ENCODE data around the gene MGME1. TPM values are rescaled to one million over a fixed set of nuclear protein-coding genes. Genes with fewer than 3 reads are reported as not detected.
"Not testable (repeated sequence)": the region's sequence is repeated elsewhere in the genome, so short reads cannot be mapped to it uniquely, and the experiment has no call there.

Gene MGME1
- total RNA-seq, 4 donors from 2014 or later: 11.2 to 18.9 (median 12.0) TPM

DNA sequence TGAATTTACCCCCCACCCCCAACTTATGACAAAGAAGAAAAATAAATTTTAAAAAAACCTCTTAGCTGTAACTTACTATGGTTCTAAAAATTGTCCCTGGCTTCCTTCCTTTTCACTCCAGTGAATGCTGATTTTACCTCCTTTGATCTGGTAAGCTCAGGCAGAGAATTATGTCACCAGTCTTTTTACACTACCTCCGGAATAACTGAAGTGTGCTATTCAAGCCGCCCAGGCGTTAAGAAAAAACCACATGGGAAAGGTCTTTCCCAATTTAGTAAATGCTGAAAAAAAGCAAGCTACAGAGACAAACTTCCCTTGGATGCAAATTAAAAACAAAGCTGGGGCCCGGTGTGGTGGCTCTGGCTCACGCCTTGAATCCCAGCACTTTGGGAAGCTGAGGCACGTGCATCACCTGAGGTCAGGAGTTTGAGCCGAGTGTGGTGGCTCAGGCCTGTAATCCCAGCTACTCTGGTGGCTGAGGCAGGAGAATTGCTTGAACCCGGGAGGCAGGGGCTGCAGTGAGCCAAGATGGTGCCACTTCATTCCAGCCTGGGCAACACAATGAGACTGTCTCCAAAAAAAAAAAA lies 12.6 kb upstream of the MGME1 start:
- Histone ChIP-seq H3K4me3 (no peak overlapping the region), H3K9me3 (no peaks in the 10 kb centered on the region), H3K27ac (peak overlapping the region in 1 of 4 donors; percentile 14), H3K4me1 (peaks cover 24 to 64% (median 36%) of the 10 kb centered on the region in 3 donors), H3K36me3 (peaks cover 0 to 52% (median 16%) of the 10 kb centered on the region in 3 donors), H3K27me3 (no peaks in the 10 kb centered on the region)
- TF ChIP-seq POLR2A (IDR thresholded peaks at IDR 0.05): no peak
- TF ChIP-seq, protein P1, sequence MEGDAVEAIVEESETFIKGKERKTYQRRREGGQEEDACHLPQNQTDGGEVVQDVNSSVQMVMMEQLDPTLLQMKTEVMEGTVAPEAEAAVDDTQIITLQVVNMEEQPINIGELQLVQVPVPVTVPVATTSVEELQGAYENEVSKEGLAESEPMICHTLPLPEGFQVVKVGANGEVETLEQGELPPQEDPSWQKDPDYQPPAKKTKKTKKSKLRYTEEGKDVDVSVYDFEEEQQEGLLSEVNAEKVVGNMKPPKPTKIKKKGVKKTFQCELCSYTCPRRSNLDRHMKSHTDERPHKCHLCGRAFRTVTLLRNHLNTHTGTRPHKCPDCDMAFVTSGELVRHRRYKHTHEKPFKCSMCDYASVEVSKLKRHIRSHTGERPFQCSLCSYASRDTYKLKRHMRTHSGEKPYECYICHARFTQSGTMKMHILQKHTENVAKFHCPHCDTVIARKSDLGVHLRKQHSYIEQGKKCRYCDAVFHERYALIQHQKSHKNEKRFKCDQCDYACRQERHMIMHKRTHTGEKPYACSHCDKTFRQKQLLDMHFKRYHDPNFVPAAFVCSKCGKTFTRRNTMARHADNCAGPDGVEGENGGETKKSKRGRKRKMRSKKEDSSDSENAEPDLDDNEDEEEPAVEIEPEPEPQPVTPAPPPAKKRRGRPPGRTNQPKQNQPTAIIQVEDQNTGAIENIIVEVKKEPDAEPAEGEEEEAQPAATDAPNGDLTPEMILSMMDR (IDR thresholded peaks at IDR 0.05): no peak
- DNase-seq: no peak
- intact Hi-C loops (cut with DNase I): no loop called here
- WGBS, 2 donors: 69% methylated on average over 5 to 8 of the region's 8 CpGs

GRCh38 chr20:17957505-17958363 lies 11.1 kb upstream of the MGME1 start:
- 33 to 36% methylated on average over 5 of the region's 5 CpGs for WGBS, 2 donors
- intact Hi-C loops (cut with DNase I): no loop called here
- no peaks in the 10 kb centered on the region for H3K27me3 ChIP-seq
- peaks cover 37 to 80% (median 52%) of the 10 kb centered on the region in 3 donors for H3K4me1 ChIP-seq
- TF ChIP-seq POLR2A (IDR thresholded peaks at IDR 0.05): no peak
- TF ChIP-seq, protein P1 (IDR thresholded peaks at IDR 0.05): no peak
- DNase-seq: no peak
- H3K9me3 ChIP-seq: no peaks in the 10 kb centered on the region
- H3K27ac ChIP-seq: peak overlapping the region; percentile 54 to 98 (median 76)
- peaks cover 0 to 37% (median 6%) of the 10 kb centered on the region in 3 donors for H3K36me3 ChIP-seq
- H3K4me3 ChIP-seq: no peak overlapping the region

DNA sequence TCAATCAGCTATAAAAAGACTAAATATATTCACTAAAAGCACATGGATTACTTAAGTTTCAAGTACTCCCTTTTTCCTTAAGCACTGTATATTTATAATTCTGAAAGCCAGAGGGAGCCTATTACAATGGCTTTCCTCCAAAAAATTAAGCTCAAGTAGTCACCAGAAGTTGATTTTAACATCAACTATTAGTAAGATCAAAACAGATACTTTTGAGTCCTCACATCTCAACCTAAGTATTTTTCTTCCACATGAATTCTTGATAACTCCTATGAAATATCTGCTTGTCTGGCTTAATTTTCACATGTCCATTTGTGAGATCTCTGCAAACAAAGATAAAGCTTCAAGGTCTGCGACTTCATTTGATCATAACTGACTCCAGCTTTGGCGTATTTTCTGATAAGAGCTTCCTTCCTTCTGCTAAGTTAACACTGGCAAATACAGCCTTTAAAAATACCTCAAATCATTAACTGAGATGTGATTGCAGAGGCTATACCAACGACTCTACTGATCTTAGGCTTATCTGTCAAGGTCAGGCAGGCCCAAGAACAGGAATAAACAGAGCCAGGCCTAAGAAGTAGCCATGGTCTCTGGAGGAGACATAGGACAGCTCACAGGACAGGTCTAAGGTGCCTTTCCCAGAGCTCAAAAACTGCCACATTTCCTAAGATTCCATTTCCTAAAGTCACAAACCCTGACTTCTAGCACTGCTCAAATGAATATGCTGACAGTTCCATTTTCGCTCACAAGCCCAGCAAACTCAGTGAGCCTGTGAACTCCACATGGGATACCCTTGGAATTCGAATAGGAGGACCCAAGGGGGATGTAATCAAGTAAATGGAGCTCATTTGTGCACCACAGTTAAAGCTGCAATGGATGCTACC lies 10.2 kb upstream of the MGME1 start:
- no peak for DNase-seq
- WGBS, 2 donors: 43 to 48% methylated on average over 5 of the region's 5 CpGs
- peaks cover 0 to 32% (median 3%) of the 10 kb centered on the region in 3 donors for H3K36me3 ChIP-seq
- H3K4me1 ChIP-seq: peaks cover 41 to 88% (median 60%) of the 10 kb centered on the region in 3 donors
- H3K4me3 ChIP-seq: no peak overlapping the region
- peak overlapping the region; percentile 54 to 98 (median 76) for H3K27ac ChIP-seq
- no peaks in the 10 kb centered on the region for H3K9me3 ChIP-seq
- intact Hi-C loops (cut with DNase I): no loop called here
- TF ChIP-seq, protein P1 (IDR thresholded peaks at IDR 0.05): peak in 3 of 6 experiments; percentile 11 to 30 (median 29)
- TF ChIP-seq POLR2A (IDR thresholded peaks at IDR 0.05): no peak
- H3K27me3 ChIP-seq: no peaks in the 10 kb centered on the region

DNA sequence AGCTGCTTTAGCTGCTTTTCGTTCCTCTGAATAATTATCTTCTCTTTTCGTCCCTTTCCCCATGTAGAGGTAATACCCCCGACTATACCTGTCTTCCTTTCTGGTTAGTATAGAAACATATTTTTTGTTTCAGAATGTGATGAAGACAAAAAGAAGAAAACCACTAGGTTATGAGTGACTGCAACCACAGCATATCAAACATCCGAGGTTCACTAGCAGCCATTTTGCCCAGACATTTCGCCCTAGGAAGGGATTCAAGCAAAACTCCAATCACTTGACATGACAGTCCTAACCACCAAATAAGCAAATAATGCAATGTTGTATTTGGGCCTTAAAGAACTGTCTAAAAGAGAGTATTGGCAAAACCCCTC lies 9.6 kb upstream of the MGME1 start:
- H3K36me3 ChIP-seq: peaks cover 0 to 27% (median 3%) of the 10 kb centered on the region in 3 donors
- H3K27me3 ChIP-seq: no peaks in the 10 kb centered on the region
- peaks cover 41 to 95% (median 67%) of the 10 kb centered on the region in 3 donors for H3K4me1 ChIP-seq
- no peak for DNase-seq
- H3K9me3 ChIP-seq: no peaks in the 10 kb centered on the region
- intact Hi-C loops (cut with DNase I): no loop called here
- H3K27ac ChIP-seq: peak overlapping the region; percentile 54 to 98 (median 76)
- H3K4me3 ChIP-seq: no peak overlapping the region
- TF ChIP-seq, protein P1 (IDR thresholded peaks at IDR 0.05): no peak
- TF ChIP-seq POLR2A (IDR thresholded peaks at IDR 0.05): no peak
- WGBS, 2 donors: 60 to 70% methylated on average over 5 of the region's 5 CpGs

DNA sequence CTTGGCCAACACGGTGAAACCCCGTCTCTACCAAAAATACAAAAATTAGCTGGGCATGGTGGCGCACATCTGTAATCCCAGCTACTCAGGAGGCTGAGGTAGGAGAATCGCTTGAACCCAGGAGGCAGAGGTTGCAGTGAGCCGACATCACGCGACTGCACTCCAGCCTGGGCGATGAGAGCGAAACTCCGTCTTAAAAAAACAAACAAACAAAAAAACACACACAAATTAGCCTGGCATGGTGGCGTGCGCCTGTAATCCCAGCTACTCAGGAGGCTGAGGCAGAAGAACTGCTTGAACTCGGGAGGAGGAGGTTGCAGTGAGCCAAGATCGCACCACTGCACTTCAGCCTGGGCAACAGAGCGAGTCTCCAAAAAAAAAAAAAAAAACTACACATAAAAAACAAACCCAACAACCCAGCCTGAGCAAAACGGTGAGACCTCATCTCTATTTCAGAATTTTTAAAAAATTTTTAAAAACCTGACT lies 8.4 kb upstream of the MGME1 start:
- DNase-seq; H3K9me3 ChIP-seq; intact Hi-C loops (cut with DNase I); H3K27me3 ChIP-seq: not testable (repeated sequence)
- H3K4me3 ChIP-seq: peak overlapping the region in 1 of 4 donors; percentile 34
- peaks cover 41 to 99% (median 77%) of the 10 kb centered on the region in 3 donors for H3K4me1 ChIP-seq
- 79 to 81% methylated on average over 16 of the region's 16 CpGs for WGBS, 2 donors
- peaks cover 0 to 15% (median 0%) of the 10 kb centered on the region in 3 donors for H3K36me3 ChIP-seq
- peak overlapping the region; percentile 54 to 98 (median 76) for H3K27ac ChIP-seq
